GM12892 (cell line): Measurements from ENCODE around the gene MGLL.

Experiments
- POLR2A ChIP-seq: IDR thresholded peaks from 2 replicates; pipeline ENCODE4 v1.6.1; 2011; ENCODE audit warnings: low read depth, low read length, control low read depth
- POLR2AphosphoS5 ChIP-seq: IDR thresholded peaks from 2 replicates; pipeline ENCODE4 v1.6.1; 2011; ENCODE audit warnings: low read depth, low read length, control low read depth
- TAF1 ChIP-seq: IDR thresholded peaks from 2 replicates; pipeline ENCODE4 v1.6.1; 2011; ENCODE audit warnings: low read depth, mild to moderate bottlenecking, control low read depth, low read length, borderline replicate concordance

DNA sequence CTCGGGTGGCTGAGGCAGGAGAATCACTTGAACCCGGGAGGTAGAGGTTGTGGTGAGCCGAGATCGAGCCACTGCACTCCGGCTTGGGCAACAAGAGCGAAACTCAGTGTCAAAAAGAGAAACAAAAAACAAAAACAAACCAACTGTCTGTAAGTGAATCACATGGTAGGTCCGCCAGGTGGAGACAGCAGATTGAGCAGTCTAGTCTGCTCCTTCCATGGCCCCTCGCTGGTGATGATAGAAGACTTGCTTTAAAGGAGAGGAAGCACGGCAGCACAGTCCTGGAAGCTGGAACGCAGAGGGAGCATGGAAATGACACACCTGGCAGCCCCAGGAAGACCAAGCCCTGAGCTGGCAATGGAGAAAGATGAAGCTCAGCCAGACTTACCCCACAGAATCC, 31.4 kb upstream of the MGLL start:
- no peak for TF ChIP-seq POLR2A
- no peak for TF ChIP-seq POLR2AphosphoS5
- no peak for TF ChIP-seq TAF1
